GM19468 (cell line): Measurements from ENCODE around the gene TINAG.

Experiments used
- ATAC-seq: cut with Tn5 transposase; IDR thresholded peaks from one replicate; pipeline ENCODE4 v1.9.1; 2021; ENCODE audit warnings: mild to moderate bottlenecking, moderate library complexity, moderate number of reproducible peaks; ENCODE audit not compliant: unreplicated experiment; ENCODE audit errors: extremely low read depth

The TINAG gene

GRCh38 chr6:54308289-54308985, at the start of gene TINAG:
Gene TINAG (plus strand): TSS chr6:54308441. CDS start chr6:54308551, 110 bp downstream.
- ATAC-seq = peak; percentile 58

GRCh38 chr6:54260025-54260424, 48.2 kb upstream of the TINAG start:
- no peak for ATAC-seq

- ATAC-seq = no peak
These were observed 45.7 kb upstream of the TINAG start for GRCh38 chr6:54262499-54262898.

GRCh38 chr6:54262971-54263370, 45.3 kb upstream of the TINAG start:
- no peak for ATAC-seq

- no peak for ATAC-seq
These were observed 43.5 kb upstream of the TINAG start for GRCh38 chr6:54264581-54265272.

- ATAC-seq = no peak
These were observed 41.8 kb upstream of the TINAG start for GRCh38 chr6:54266400-54266923.

GRCh38 chr6:54267798-54268197, 40.4 kb upstream of the TINAG start:
- no peak for ATAC-seq

- ATAC-seq = no peak
These were observed 34.9 kb upstream of the TINAG start for GRCh38 chr6:54273214-54273820.

- no peak for ATAC-seq
These were observed 33.9 kb upstream of the TINAG start for GRCh38 chr6:54274383-54274782.

GRCh38 chr6:54282186-54282585, 26.1 kb upstream of the TINAG start:
- no peak for ATAC-seq

GRCh38 chr6:54284161-54284860, 23.9 kb upstream of the TINAG start:
- no peak for ATAC-seq

GRCh38 chr6:54285595-54285994, 22.6 kb upstream of the TINAG start:
- ATAC-seq = no peak

GRCh38 chr6:54286141-54286540, 22.1 kb upstream of the TINAG start:
- no peak for ATAC-seq

- no peak for ATAC-seq
These were observed 19.8 kb upstream of the TINAG start for GRCh38 chr6:54288474-54288873.

- no peak for ATAC-seq
These were observed 18.8 kb upstream of the TINAG start for GRCh38 chr6:54289426-54289825.

GRCh38 chr6:54291146-54291545, 17.1 kb upstream of the TINAG start:
- ATAC-seq = peak; percentile 45

GRCh38 chr6:54291738-54292137, 16.5 kb upstream of the TINAG start:
- peak; percentile 94 for ATAC-seq

- ATAC-seq = no peak
These were observed 13.2 kb upstream of the TINAG start for GRCh38 chr6:54294965-54295532.

- ATAC-seq = no peak
These were observed 8.5 kb upstream of the TINAG start for GRCh38 chr6:54299542-54300269.

GRCh38 chr6:54301770-54302169, 6.5 kb upstream of the TINAG start:
- ATAC-seq = no peak
